ENCODE data around the gene CDKN1C.

Gene CDKN1C

DNA sequence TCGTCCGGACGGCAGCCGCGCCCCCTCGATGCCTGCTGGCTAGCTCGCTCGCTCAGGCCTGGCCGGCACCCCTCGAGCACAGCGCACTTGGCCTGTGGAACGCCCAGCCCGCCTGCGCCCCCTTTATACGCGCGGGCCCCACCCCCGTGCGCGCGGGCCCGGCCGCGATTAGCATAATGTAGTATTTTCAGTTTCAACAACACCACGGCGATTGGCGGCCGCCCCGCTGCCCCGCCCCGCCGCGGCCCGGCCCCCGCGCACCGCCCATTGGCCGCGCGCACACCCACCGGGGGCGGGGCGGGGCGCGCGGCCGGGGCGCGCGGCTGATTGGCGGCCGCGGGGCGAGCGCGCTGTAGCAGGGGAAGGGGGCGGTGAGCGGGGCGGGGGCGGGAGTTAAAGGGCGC lies at the start of gene CDKN1C:
TSS of gene CDKN1C (minus strand) at position 98 of the 404 bp plus-strand sequence. CDS start 319 bp downstream, outside the sequence.
- Histone ChIP-seq H3K9me3 (ENCODE audit: control insufficient read depth, insufficient read depth, low read depth, low read length) (no peaks in the 10 kb centered on the region), H3K27ac (ENCODE audit: low read depth, low read length) (no peak within 1 kb of the TSS; the same call in 1 of the 2 replicates), H3K4me3 (ENCODE audit: low read depth, low read length) (peak within 1 kb of the TSS; percentile 68), H3K4me1 (ENCODE audit: control insufficient read depth, insufficient read depth, low read length) (peaks cover 27% of the 10 kb centered on the region), H3K36me3 (ENCODE audit: control insufficient read depth, insufficient read depth, low read length) (no peaks in the 10 kb centered on the region), H3K27me3 (ENCODE audit: control insufficient read depth, insufficient read depth, low read length) (peaks cover 63% of the 10 kb centered on the region), H3K9ac (ENCODE audit: low read length) (peak within 1 kb of the TSS; percentile 77)

DNA sequence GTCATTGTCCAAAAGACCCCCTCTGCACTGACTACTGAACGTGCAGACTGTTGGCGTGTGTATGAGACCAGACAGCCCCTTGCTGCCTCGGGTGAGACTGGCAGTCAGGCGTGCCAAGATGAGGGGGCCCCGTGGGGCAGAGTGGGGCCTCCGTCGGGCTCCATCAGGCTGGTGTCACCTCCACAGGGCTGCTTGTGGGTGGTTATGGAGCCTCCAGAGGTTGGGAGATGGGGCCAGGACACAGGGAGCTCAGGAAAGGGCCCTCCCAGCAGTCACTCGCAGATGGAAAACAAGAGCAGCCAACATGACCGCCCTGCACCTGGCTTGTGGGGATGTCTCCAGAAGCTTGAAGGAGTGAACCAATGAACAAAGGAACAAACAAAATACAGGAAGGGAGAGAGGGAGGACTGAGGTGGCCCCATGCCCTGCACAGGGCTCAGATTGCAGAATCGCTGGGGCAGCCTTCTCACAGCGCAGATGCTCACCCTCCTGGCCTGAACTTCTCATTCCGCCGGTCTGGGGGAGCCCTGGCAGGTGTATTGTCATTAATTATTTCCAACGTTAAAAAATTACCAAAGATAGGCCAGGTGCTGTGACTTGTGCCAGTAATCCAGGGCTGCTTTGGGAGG lies 49.1 kb upstream of the CDKN1C start:
- H3K4me1 ChIP-seq (ENCODE audit: control insufficient read depth, insufficient read depth, low read length): peaks cover 12% of the 10 kb centered on the region
- H3K27me3 ChIP-seq (ENCODE audit: control insufficient read depth, insufficient read depth, low read length): peaks cover 3% of the 10 kb centered on the region; the same call in 1 of the 2 replicates

DNA sequence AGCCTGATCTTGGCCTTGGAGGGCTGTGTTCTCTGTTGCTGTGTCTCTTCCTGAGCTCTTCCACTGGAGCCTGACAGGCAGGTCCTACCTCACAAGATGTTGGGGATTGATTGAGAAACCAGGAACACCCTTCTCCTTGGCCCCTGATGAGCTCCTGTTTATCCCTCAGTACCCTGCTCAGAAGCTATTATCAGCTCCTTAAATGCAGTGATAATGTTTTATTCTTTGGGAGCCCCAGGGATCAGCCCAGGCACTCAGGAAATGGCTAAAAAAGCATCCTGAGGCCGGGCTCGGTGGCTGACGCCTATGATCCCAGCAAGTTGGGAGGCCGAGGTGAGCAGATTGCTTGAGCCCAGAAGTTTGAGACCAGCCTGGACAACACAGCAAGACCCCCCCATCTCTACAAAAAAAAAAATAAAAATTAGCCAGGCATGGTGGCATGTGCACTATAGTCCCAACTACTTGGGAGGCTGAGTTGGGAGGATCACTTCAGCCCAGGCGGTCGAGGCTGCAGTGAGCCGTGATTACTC lies 48.5 kb upstream of the CDKN1C start:
- H3K9me3 ChIP-seq (ENCODE audit: control insufficient read depth, insufficient read depth, low read depth, low read length): peaks cover 23% of the 10 kb centered on the region
- H3K27ac ChIP-seq (ENCODE audit: low read depth, low read length): no peak overlapping the region
- H3K4me1 ChIP-seq (ENCODE audit: control insufficient read depth, insufficient read depth, low read length): peaks cover 12% of the 10 kb centered on the region
- no peak overlapping the region for H3K4me3 ChIP-seq (ENCODE audit: low read depth, low read length)
- H3K27me3 ChIP-seq (ENCODE audit: control insufficient read depth, insufficient read depth, low read length): peaks cover 8% of the 10 kb centered on the region
- no peak overlapping the region for H3K9ac ChIP-seq (ENCODE audit: low read length)
- no peaks in the 10 kb centered on the region for H3K36me3 ChIP-seq (ENCODE audit: control insufficient read depth, insufficient read depth, low read length)

More for the DNA sequence above, 49.1 kb upstream of the CDKN1C start:
- Histone ChIP-seq H3K36me3 (ENCODE audit: control insufficient read depth, insufficient read depth, low read length) (no peaks in the 10 kb centered on the region), H3K4me3 (ENCODE audit: low read depth, low read length) (no peak overlapping the region), H3K9ac (ENCODE audit: low read length) (no peak overlapping the region), H3K27ac (ENCODE audit: low read depth, low read length) (no peak overlapping the region), H3K9me3 (ENCODE audit: control insufficient read depth, insufficient read depth, low read depth, low read length) (peaks cover 29% of the 10 kb centered on the region)

DNA sequence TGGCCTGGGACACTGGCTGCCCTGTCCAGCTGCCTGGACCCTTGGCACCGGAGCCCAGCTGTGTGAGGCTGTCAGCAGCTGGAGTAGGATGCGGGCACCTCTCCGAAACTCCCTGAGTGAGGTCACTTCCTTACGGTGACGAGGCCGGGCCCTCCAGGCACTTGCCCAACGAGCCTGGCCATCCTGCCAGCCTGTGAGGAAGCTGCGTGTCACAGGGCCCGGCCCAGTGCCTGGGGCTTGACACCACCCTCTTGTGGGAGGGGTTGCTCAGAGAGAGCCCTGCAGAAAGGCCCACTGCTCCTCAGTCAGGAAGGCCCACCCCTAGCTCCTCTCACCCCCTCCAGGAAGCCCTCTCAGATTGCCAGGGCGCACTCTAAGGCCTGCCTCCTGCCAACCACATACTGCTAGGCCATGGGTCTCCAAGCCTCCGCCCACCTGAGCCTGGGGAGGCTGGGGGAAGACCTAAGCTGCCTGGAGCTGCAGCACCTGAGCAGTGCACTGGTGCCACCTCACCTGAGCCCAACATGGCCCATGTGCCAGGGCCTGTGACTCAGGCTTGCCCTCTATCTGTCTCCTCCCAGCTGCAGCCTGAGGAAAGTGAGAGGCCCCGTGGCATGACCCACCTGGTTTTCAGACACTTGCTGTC lies 47.9 kb upstream of the CDKN1C start:
- no peak overlapping the region for H3K4me3 ChIP-seq (ENCODE audit: low read depth, low read length)
- peaks cover 17% of the 10 kb centered on the region for H3K9me3 ChIP-seq (ENCODE audit: control insufficient read depth, insufficient read depth, low read depth, low read length)
- no peak overlapping the region for H3K27ac ChIP-seq (ENCODE audit: low read depth, low read length)
- no peak overlapping the region for H3K9ac ChIP-seq (ENCODE audit: low read length)
- H3K4me1 ChIP-seq (ENCODE audit: control insufficient read depth, insufficient read depth, low read length): peaks cover 12% of the 10 kb centered on the region
- peaks cover 14% of the 10 kb centered on the region for H3K27me3 ChIP-seq (ENCODE audit: control insufficient read depth, insufficient read depth, low read length)
- H3K36me3 ChIP-seq (ENCODE audit: control insufficient read depth, insufficient read depth, low read length): no peaks in the 10 kb centered on the region

DNA sequence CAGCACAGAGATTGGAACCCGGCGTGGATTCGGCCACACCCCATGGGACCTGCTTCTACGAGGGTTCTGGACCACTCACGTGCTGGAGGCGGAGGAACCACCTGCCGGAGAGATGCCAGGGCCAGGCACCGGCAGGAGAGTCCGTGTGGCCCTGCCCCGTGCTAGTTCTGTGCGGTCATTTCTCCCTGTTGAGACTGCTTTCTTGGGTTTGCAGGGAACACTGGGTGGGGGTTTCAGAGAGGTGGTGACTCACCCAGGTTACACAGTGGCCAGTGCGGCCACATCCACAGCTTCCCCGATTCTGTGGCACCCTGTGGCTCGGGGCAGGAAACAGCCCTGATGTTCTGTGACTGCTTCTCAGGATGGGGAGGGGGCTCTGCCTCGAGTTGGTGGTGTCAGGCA lies 47.3 kb upstream of the CDKN1C start:
- H3K27me3 ChIP-seq (ENCODE audit: control insufficient read depth, insufficient read depth, low read length): peaks cover 21% of the 10 kb centered on the region
- H3K9me3 ChIP-seq (ENCODE audit: control insufficient read depth, insufficient read depth, low read depth, low read length): peaks cover 14% of the 10 kb centered on the region
- no peak overlapping the region for H3K27ac ChIP-seq (ENCODE audit: low read depth, low read length)
- no peak overlapping the region for H3K4me3 ChIP-seq (ENCODE audit: low read depth, low read length)
- no peak overlapping the region for H3K9ac ChIP-seq (ENCODE audit: low read length)
- H3K36me3 ChIP-seq (ENCODE audit: control insufficient read depth, insufficient read depth, low read length): no peaks in the 10 kb centered on the region
- peaks cover 17% of the 10 kb centered on the region for H3K4me1 ChIP-seq (ENCODE audit: control insufficient read depth, insufficient read depth, low read length)

GRCh38 chr11:2931771-2932738 lies 46.5 kb upstream of the CDKN1C start:
- Histone ChIP-seq H3K36me3 (ENCODE audit: control insufficient read depth, insufficient read depth, low read length) (no peaks in the 10 kb centered on the region), H3K4me1 (ENCODE audit: control insufficient read depth, insufficient read depth, low read length) (peaks cover 25% of the 10 kb centered on the region), H3K27me3 (ENCODE audit: control insufficient read depth, insufficient read depth, low read length) (peaks cover 29% of the 10 kb centered on the region), H3K27ac (ENCODE audit: low read depth, low read length) (no peak overlapping the region), H3K9ac (ENCODE audit: low read length) (no peak overlapping the region), H3K9me3 (ENCODE audit: control insufficient read depth, insufficient read depth, low read depth, low read length) (peaks cover 6% of the 10 kb centered on the region), H3K4me3 (ENCODE audit: low read depth, low read length) (no peak overlapping the region)

GRCh38 chr11:2931420-2931746 lies 45.8 kb upstream of the CDKN1C start:
- Histone ChIP-seq H3K4me1 (ENCODE audit: control insufficient read depth, insufficient read depth, low read length) (peaks cover 30% of the 10 kb centered on the region), H3K9ac (ENCODE audit: low read length) (no peak overlapping the region), H3K27ac (ENCODE audit: low read depth, low read length) (no peak overlapping the region), H3K9me3 (ENCODE audit: control insufficient read depth, insufficient read depth, low read depth, low read length) (peaks cover under 1% of the 10 kb centered on the region; the same call in 1 of the 2 replicates), H3K4me3 (ENCODE audit: low read depth, low read length) (no peak overlapping the region), H3K27me3 (ENCODE audit: control insufficient read depth, insufficient read depth, low read length) (peaks cover 32% of the 10 kb centered on the region), H3K36me3 (ENCODE audit: control insufficient read depth, insufficient read depth, low read length) (no peaks in the 10 kb centered on the region)

DNA sequence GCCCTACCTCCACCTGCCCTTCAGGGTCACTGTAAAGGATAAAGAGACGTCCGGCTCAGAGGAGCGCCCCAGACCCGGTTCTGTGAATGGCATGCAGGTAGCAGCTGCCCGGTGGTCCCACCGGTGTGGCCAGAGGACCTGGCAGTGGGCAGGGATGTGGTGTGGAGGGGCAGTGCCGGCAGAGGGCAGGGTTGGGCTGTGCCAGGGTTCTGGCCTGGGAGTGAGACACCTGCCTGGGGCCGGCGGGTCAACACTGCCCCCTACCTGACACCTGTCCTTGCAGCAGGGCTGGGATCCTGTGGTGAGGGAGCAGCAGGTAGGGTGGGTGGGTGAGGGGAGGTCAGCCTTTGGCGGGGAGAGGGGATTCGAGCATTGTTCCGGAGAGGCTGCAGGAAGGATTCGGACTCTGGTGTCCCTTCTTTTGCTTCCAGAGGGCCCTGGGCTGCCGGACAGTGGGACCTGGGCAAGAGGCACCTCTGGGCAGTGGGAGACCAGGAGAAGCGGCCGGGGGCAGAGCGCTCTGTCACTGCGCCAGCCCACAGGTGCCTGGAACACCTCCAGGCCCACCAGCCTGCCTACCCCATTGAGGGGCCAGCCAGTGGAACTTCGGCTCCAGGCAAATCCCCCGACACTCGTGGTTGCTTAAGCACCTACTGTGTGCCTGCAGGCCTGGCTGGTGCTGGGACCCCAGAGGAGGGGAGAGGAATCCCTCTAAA lies 45.3 kb upstream of the CDKN1C start:
- peak overlapping the region; percentile 10; the same call in 1 of the 2 replicates for H3K27ac ChIP-seq (ENCODE audit: low read depth, low read length)
- no peaks in the 10 kb centered on the region for H3K9me3 ChIP-seq (ENCODE audit: control insufficient read depth, insufficient read depth, low read depth, low read length)
- H3K9ac ChIP-seq (ENCODE audit: low read length): peak overlapping the region; percentile 34
- H3K4me1 ChIP-seq (ENCODE audit: control insufficient read depth, insufficient read depth, low read length): peaks cover 30% of the 10 kb centered on the region
- peak overlapping the region; percentile 49 for H3K4me3 ChIP-seq (ENCODE audit: low read depth, low read length)
- no peaks in the 10 kb centered on the region for H3K36me3 ChIP-seq (ENCODE audit: control insufficient read depth, insufficient read depth, low read length)
- H3K27me3 ChIP-seq (ENCODE audit: control insufficient read depth, insufficient read depth, low read length): peaks cover 32% of the 10 kb centered on the region

- Histone ChIP-seq H3K9ac (ENCODE audit: low read length) (peak overlapping the region; percentile 80), H3K9me3 (ENCODE audit: control insufficient read depth, insufficient read depth, low read depth, low read length) (no peaks in the 10 kb centered on the region), H3K4me1 (ENCODE audit: control insufficient read depth, insufficient read depth, low read length) (peaks cover 30% of the 10 kb centered on the region), H3K27ac (ENCODE audit: low read depth, low read length) (peak overlapping the region; percentile 10; the same call in 1 of the 2 replicates), H3K4me3 (ENCODE audit: low read depth, low read length) (peak overlapping the region; percentile 49), H3K27me3 (ENCODE audit: control insufficient read depth, insufficient read depth, low read length) (peaks cover 32% of the 10 kb centered on the region), H3K36me3 (ENCODE audit: control insufficient read depth, insufficient read depth, low read length) (no peaks in the 10 kb centered on the region)
Measured at GRCh38 chr11:2929950-2930703, 44.6 kb upstream of the CDKN1C start.

- H3K9me3 ChIP-seq (ENCODE audit: control insufficient read depth, insufficient read depth, low read depth, low read length): no peaks in the 10 kb centered on the region
- peak overlapping the region; percentile 49 for H3K4me3 ChIP-seq (ENCODE audit: low read depth, low read length)
- H3K9ac ChIP-seq (ENCODE audit: low read length): peak overlapping the region; percentile 80
- peak overlapping the region; percentile 2; the same call in 1 of the 2 replicates for H3K27ac ChIP-seq (ENCODE audit: low read depth, low read length)
- no peaks in the 10 kb centered on the region for H3K36me3 ChIP-seq (ENCODE audit: control insufficient read depth, insufficient read depth, low read length)
- peaks cover 30% of the 10 kb centered on the region for H3K4me1 ChIP-seq (ENCODE audit: control insufficient read depth, insufficient read depth, low read length)
- peaks cover 32% of the 10 kb centered on the region for H3K27me3 ChIP-seq (ENCODE audit: control insufficient read depth, insufficient read depth, low read length)
Measured at GRCh38 chr11:2929531-2929949, 44.0 kb upstream of the CDKN1C start.

Data from HUES6 (cell line).